Mesenchymal stem cell (in vitro differentiated cells and primary cell): ENCODE results near the gene CAPZA2. TPM values are rescaled to one million over a fixed set of nuclear protein-coding genes. Genes with fewer than 3 reads are reported as not detected.
A peak's percentile ranks its signal among the peaks of the same experiment; 100 is the strongest.
"Not testable (repeated sequence)": the region's sequence is repeated elsewhere in the genome, so short reads cannot be mapped to it uniquely, and the experiment has no call there.

Experiments
- DNase-seq: peaks from one replicate; pipeline ENCODE4 v3.0.0-alpha.2; 2013
- H2AFZ ChIP-seq: one replicate; pipeline ENCODE4 v1.6.1; 2013; ENCODE audit warnings: low read depth, mild to moderate bottlenecking, control low read depth, inconsistent platforms, low read length, moderate library complexity
- H2AK5ac ChIP-seq: 2 replicates; pipeline ENCODE4 v1.6.1; 2013; ENCODE audit warnings: low read length, moderate library complexity, mild to moderate bottlenecking, inconsistent platforms; ENCODE audit not compliant: severe bottlenecking
- H2BK120ac ChIP-seq: one replicate; pipeline ENCODE4 v1.6.1; 2013; ENCODE audit warnings: low read depth, mild to moderate bottlenecking, inconsistent platforms, low read length, moderate library complexity
- H2BK12ac ChIP-seq, 2 experiments: one replicate each; pipeline ENCODE4 v1.6.1; 2013; ENCODE audit warnings: inconsistent platforms in 2 of 2, low read length in 2 of 2, mild to moderate bottlenecking in 2 of 2, moderate library complexity in 2 of 2, control low read depth in 1 of 2
- H2BK15ac ChIP-seq: one replicate; pipeline ENCODE4 v1.6.1; 2013; ENCODE audit warnings: mild to moderate bottlenecking, low read depth, inconsistent platforms; ENCODE audit not compliant: poor library complexity, severe bottlenecking
- H2BK5ac ChIP-seq: 2 replicates; pipeline ENCODE4 v1.6.1; 2013; ENCODE audit warnings: low read depth, mild to moderate bottlenecking, low read length, control low read depth, inconsistent platforms; ENCODE audit not compliant: poor library complexity, severe bottlenecking
- H3K14ac ChIP-seq, 2 experiments: one replicate each; pipeline ENCODE4 v1.6.1; 2013; ENCODE audit warnings: inconsistent platforms in 2 of 2, low read length in 2 of 2, control low read depth in 1 of 2, mild to moderate bottlenecking in 1 of 2, moderate library complexity in 1 of 2
- H3K18ac ChIP-seq, 2 experiments: one replicate each; pipeline ENCODE4 v1.6.1; 2013; ENCODE audit warnings: inconsistent platforms in 2 of 2, low read length in 2 of 2, control low read depth in 1 of 2, low read depth in 1 of 2, mild to moderate bottlenecking in 1 of 2
- H3K23ac ChIP-seq, 2 experiments: one replicate each; pipeline ENCODE4 v1.6.1; 2013; ENCODE audit warnings: inconsistent platforms in 2 of 2, low read length in 2 of 2, mild to moderate bottlenecking in 2 of 2, moderate library complexity in 2 of 2, control low read depth in 1 of 2
- H3K27ac ChIP-seq: 2 replicates; pipeline ENCODE4 v1.5.1; 2013; ENCODE audit warnings: mild to moderate bottlenecking, moderate library complexity, low read length, control low read depth, inconsistent platforms; ENCODE audit not compliant: poor library complexity, severe bottlenecking
- H3K27me3 ChIP-seq, 2 experiments: 2 replicates each; pipeline versions ENCODE4 v1.6.1 to v1.7.0; 2013; ENCODE audit warnings: low read length in 2 of 2, mild to moderate bottlenecking in 2 of 2, moderate library complexity in 2 of 2, control low read depth in 1 of 2, inconsistent platforms in 1 of 2; ENCODE audit not compliant: control insufficient read depth in 1 of 2, insufficient read depth in 1 of 2
- H3K36me3 ChIP-seq, 2 experiments: 2 replicates each; pipeline versions ENCODE4 v1.6.1 to v1.7.0; 2013; ENCODE audit warnings: low read length in 2 of 2, control low read depth in 1 of 2, inconsistent platforms in 1 of 2, low read depth in 1 of 2, mild to moderate bottlenecking in 1 of 2; ENCODE audit not compliant: insufficient read depth in 2 of 2, control insufficient read depth in 1 of 2
- H3K4ac ChIP-seq, 2 experiments: one replicate each; pipeline ENCODE4 v1.6.1; 2013; ENCODE audit warnings: inconsistent platforms in 2 of 2, low read length in 2 of 2, mild to moderate bottlenecking in 2 of 2, moderate library complexity in 2 of 2, control low read depth in 1 of 2, low read depth in 1 of 2
- H3K4me1 ChIP-seq: 2 replicates; pipeline ENCODE4 v1.6.1; 2013; ENCODE audit warnings: low read depth, low read length, control low read depth; ENCODE audit not compliant: control insufficient read depth, insufficient read depth
- H3K4me2 ChIP-seq: 2 replicates; pipeline ENCODE4 v1.6.1; 2013; ENCODE audit warnings: low read length, mild to moderate bottlenecking, inconsistent platforms; ENCODE audit not compliant: poor library complexity, severe bottlenecking
- H3K4me3 ChIP-seq, 2 experiments: 2 replicates each; pipeline versions ENCODE4 v1.5.1 to v1.7.0; 2013; ENCODE audit warnings: low read length in 2 of 2, mild to moderate bottlenecking in 2 of 2, control low read depth in 1 of 2, low read depth in 1 of 2; ENCODE audit not compliant: insufficient read depth in 1 of 2
- H3K79me1 ChIP-seq: replicated peaks from 2 replicates; pipeline ENCODE4 v1.6.1; 2013; ENCODE audit warnings: mild to moderate bottlenecking, control low read depth, low read length, inconsistent platforms; ENCODE audit not compliant: poor library complexity, severe bottlenecking
- H3K9ac ChIP-seq: 2 replicates; pipeline ENCODE4 v1.7.0; 2013; ENCODE audit warnings: mild to moderate bottlenecking, low read length, moderate library complexity
- H3K9me3 ChIP-seq: 2 replicates; pipeline ENCODE4 v1.7.0; 2013; ENCODE audit warnings: mild to moderate bottlenecking, low read length; ENCODE audit not compliant: control insufficient read depth
- H4K8ac ChIP-seq: one replicate; pipeline ENCODE4 v1.6.1; 2013; ENCODE audit warnings: inconsistent platforms, mild to moderate bottlenecking, low read length, moderate library complexity
- H4K91ac ChIP-seq: one replicate; pipeline ENCODE4 v1.6.1; 2013; ENCODE audit warnings: mild to moderate bottlenecking, low read length, inconsistent platforms
- WGBS: methylation state at CpG from one replicate; pipeline ENCODE4 v1.1.7; 2013; ENCODE audit warnings: mixed read lengths; 5-methylcytosine and 5-hydroxymethylcytosine counted together
- small RNA-seq: library from polyadenylated mRNA; stranded (forward); fragments of <200 nt; extraction: miRNeasy Mini kit (QIAGEN cat#:217004); gene quantifications from one replicate; pipeline ENCODE3, GENCODE V24; 2013; ENCODE audit warnings: low read depth

The CAPZA2 gene

GRCh38 chr7:116970238-116970910 is 108.0 kb downstream of the CAPZA2 start:
- no peaks in the 10 kb centered on the region for H3K27me3 ChIP-seq
- peaks cover 3% of the 10 kb centered on the region in 2 experiments for H3K36me3 ChIP-seq
- no peak overlapping the region for H2AK5ac ChIP-seq
- no peak overlapping the region for H3K14ac ChIP-seq
- H3K79me1 ChIP-seq = peaks cover 37% of the 10 kb centered on the region
- no peak overlapping the region for H2BK12ac ChIP-seq
- H2BK5ac ChIP-seq = no peak overlapping the region
- H3K4me2 ChIP-seq = no peak overlapping the region
- H3K4ac ChIP-seq = no peak overlapping the region
- no peak overlapping the region for H2AFZ ChIP-seq
- H2BK120ac ChIP-seq = no peak overlapping the region
- H3K23ac ChIP-seq = peak overlapping the region in 1 of 2 experiments; percentile 34
- no peak overlapping the region for H3K4me3 ChIP-seq
- H4K91ac ChIP-seq = no peak overlapping the region
- peak; percentile 9 for DNase-seq
- H3K27ac ChIP-seq = no peak overlapping the region
- H3K4me1 ChIP-seq = peaks cover 2% of the 10 kb centered on the region
- H3K18ac ChIP-seq = peak overlapping the region in 1 of 2 experiments; percentile 49
- no peak overlapping the region for H4K8ac ChIP-seq
- 89% methylated on average over 1 of the region's 3 CpGs for WGBS
- no peak overlapping the region for H2BK15ac ChIP-seq
- no peak overlapping the region for H3K9ac ChIP-seq
- no peaks in the 10 kb centered on the region for H3K9me3 ChIP-seq

GRCh38 chr7:116971153-116971552 is 108.8 kb downstream of the CAPZA2 start:
- not testable (repeated sequence) for H3K4me1 ChIP-seq, H3K4ac ChIP-seq, H4K91ac ChIP-seq, H2AK5ac ChIP-seq, H3K4me2 ChIP-seq, H2BK15ac ChIP-seq, H2BK5ac ChIP-seq, H3K4me3 ChIP-seq, H3K23ac ChIP-seq, H2AFZ ChIP-seq, H3K27ac ChIP-seq, H3K14ac ChIP-seq, H3K9me3 ChIP-seq, H4K8ac ChIP-seq, H3K18ac ChIP-seq, H3K9ac ChIP-seq, H3K27me3 ChIP-seq, DNase-seq, H3K36me3 ChIP-seq, H2BK12ac ChIP-seq, H2BK120ac ChIP-seq
- H3K79me1 ChIP-seq = peaks cover 39% of the 10 kb centered on the region

Small RNA genes lying within 50 kb of the gene (small RNA-seq; reads per million reads assigned to genes)
- not detected for gene RF00019
- gene RF02179 = not detected
- gene RF02180 = not detected
- gene RF02188 = not detected
- not detected for gene RNA5SP239
